Measurements from ENCODE around the gene SYNGR1.

- TF ChIP-seq CTCF (IDR thresholded peaks at IDR 0.05) (no peak), TCF7L2 (IDR thresholded peaks at IDR 0.05; ENCODE audit: low read depth, low read length) (no peak), REST (IDR thresholded peaks at IDR 0.05; ENCODE audit: insufficient read depth in 1 of 2, low read depth in 2 of 2, low read length in 1 of 2) (no peak)
These were observed 46.4 kb downstream of the SYNGR1 start for GRCh38 chr22:39395936-39396796.
